Dendritic cell treated with granulocyte-macrophage colony-stimulating factor and Interleukin-4, amounts not matched to agents 40 ng/mL and 50 ng/mL, for 4 days (primary cell): Measurements from ENCODE around the gene ZNF362.

Experiments
- H3K27ac Mint-ChIP-seq: one replicate; pipeline ENCODE4 v1.8.0; 2022; ENCODE audit warnings: mild to moderate bottlenecking, mixed read lengths
- H3K27me3 Mint-ChIP-seq: one replicate; pipeline ENCODE4 v1.8.0; 2022; ENCODE audit warnings: mild to moderate bottlenecking, mixed read lengths
- H3K36me3 Mint-ChIP-seq: one replicate; pipeline ENCODE4 v1.8.0; 2022; ENCODE audit warnings: low read depth, mixed read lengths
- H3K4me1 Mint-ChIP-seq: one replicate; pipeline ENCODE4 v1.8.0; 2022; ENCODE audit warnings: low read depth, mixed read lengths
- H3K4me3 Mint-ChIP-seq: one replicate; pipeline ENCODE4 v1.8.0; 2022; ENCODE audit warnings: mild to moderate bottlenecking, moderate library complexity, mixed read lengths
- H3K9me3 Mint-ChIP-seq: one replicate; pipeline ENCODE4 v1.8.0; 2022; ENCODE audit warnings: mixed read lengths
- intact Hi-C: fragments of 100-400 bp; cut with micrococcal nuclease; formaldehyde crosslinking; loops from one replicate; pipeline ENCODE4 v1.15.0; 2022

Gene ZNF362

GRCh38 chr1:33256471-33257206, at the start of gene ZNF362:
Gene ZNF362, plus strand, starts transcription at chr1:33256492. Its CDS starts 14,083 bp downstream, at chr1:33270575.
- Mint-ChIP-seq H3K36me3 (peaks cover 23% of the 10 kb centered on the region), H3K27me3 (peaks cover 10% of the 10 kb centered on the region), H3K27ac (peak within 1 kb of the TSS; percentile 100), H3K4me1 (peaks cover 45% of the 10 kb centered on the region), H3K4me3 (peak within 1 kb of the TSS; percentile 98), H3K9me3 (peaks cover 5% of the 10 kb centered on the region)
- intact Hi-C loops, result no loop called here

GRCh38 chr1:33211972-33212371, 44.3 kb upstream of the ZNF362 start:
- intact Hi-C loops, result no loop called here
- H3K27me3 Mint-ChIP-seq, result peaks cover 32% of the 10 kb centered on the region

GRCh38 chr1:33219886-33220661, 36.2 kb upstream of the ZNF362 start:
- peaks cover 11% of the 10 kb centered on the region for H3K9me3 Mint-ChIP-seq
- peaks cover 17% of the 10 kb centered on the region for H3K4me1 Mint-ChIP-seq
- intact Hi-C loops, result loop anchor here (5.0 kb wide), 1 partner anchor 147 kb away; no protein-coding TSS in a partner anchor
- H3K27me3 Mint-ChIP-seq, result peaks cover 12% of the 10 kb centered on the region
- H3K4me3 Mint-ChIP-seq, result no peak overlapping the region
- H3K27ac Mint-ChIP-seq, result no peak overlapping the region
- H3K36me3 Mint-ChIP-seq, result no peaks in the 10 kb centered on the region

More at GRCh38 chr1:33211972-33212371, 44.3 kb upstream of the ZNF362 start:
- Mint-ChIP-seq H3K4me1 (no peaks in the 10 kb centered on the region), H3K36me3 (no peaks in the 10 kb centered on the region), H3K27ac (no peak overlapping the region), H3K4me3 (no peak overlapping the region), H3K9me3 (peaks cover 12% of the 10 kb centered on the region)

GRCh38 chr1:33220676-33221384, 35.5 kb upstream of the ZNF362 start:
- Mint-ChIP-seq H3K4me1 (peaks cover 17% of the 10 kb centered on the region), H3K4me3 (no peak overlapping the region), H3K27me3 (peaks cover 12% of the 10 kb centered on the region), H3K27ac (no peak overlapping the region), H3K9me3 (peaks cover 11% of the 10 kb centered on the region), H3K36me3 (no peaks in the 10 kb centered on the region)
- intact Hi-C loops, result no loop called here

- H3K4me3 Mint-ChIP-seq, result no peak overlapping the region
- H3K36me3 Mint-ChIP-seq, result no peaks in the 10 kb centered on the region
- peaks cover 12% of the 10 kb centered on the region for H3K27me3 Mint-ChIP-seq
- H3K9me3 Mint-ChIP-seq, result peaks cover 11% of the 10 kb centered on the region
- H3K27ac Mint-ChIP-seq, result no peak overlapping the region
- intact Hi-C loops, result no loop called here
- peaks cover 17% of the 10 kb centered on the region for H3K4me1 Mint-ChIP-seq
Measured at GRCh38 chr1:33221385-33221758, 34.9 kb upstream of the ZNF362 start.

- peaks cover 12% of the 10 kb centered on the region for H3K27me3 Mint-ChIP-seq
- no peak overlapping the region for H3K27ac Mint-ChIP-seq
- H3K36me3 Mint-ChIP-seq, result no peaks in the 10 kb centered on the region
- no peak overlapping the region for H3K4me3 Mint-ChIP-seq
- H3K4me1 Mint-ChIP-seq, result peaks cover 17% of the 10 kb centered on the region
- intact Hi-C loops, result no loop called here
- peaks cover 11% of the 10 kb centered on the region for H3K9me3 Mint-ChIP-seq
Measured at GRCh38 chr1:33222381-33222780, 33.9 kb upstream of the ZNF362 start.

GRCh38 chr1:33224166-33224707, 32.1 kb upstream of the ZNF362 start:
- Mint-ChIP-seq H3K4me3 (no peak overlapping the region), H3K36me3 (no peaks in the 10 kb centered on the region), H3K4me1 (peaks cover 9% of the 10 kb centered on the region), H3K27ac (no peak overlapping the region), H3K9me3 (peaks cover 11% of the 10 kb centered on the region), H3K27me3 (peaks cover 20% of the 10 kb centered on the region)
- intact Hi-C loops, result no loop called here

GRCh38 chr1:33225586-33225985, 30.7 kb upstream of the ZNF362 start:
- Mint-ChIP-seq H3K27me3 (peaks cover 23% of the 10 kb centered on the region), H3K9me3 (peaks cover 11% of the 10 kb centered on the region), H3K4me3 (no peak overlapping the region), H3K4me1 (no peaks in the 10 kb centered on the region), H3K27ac (no peak overlapping the region), H3K36me3 (no peaks in the 10 kb centered on the region)
- intact Hi-C loops, result no loop called here

- H3K36me3 Mint-ChIP-seq, result no peaks in the 10 kb centered on the region
- peaks cover 14% of the 10 kb centered on the region for H3K27me3 Mint-ChIP-seq
- H3K9me3 Mint-ChIP-seq, result peaks cover 11% of the 10 kb centered on the region
- H3K4me3 Mint-ChIP-seq, result no peak overlapping the region
- H3K4me1 Mint-ChIP-seq, result no peaks in the 10 kb centered on the region
- intact Hi-C loops, result no loop called here
- no peak overlapping the region for H3K27ac Mint-ChIP-seq
Measured at GRCh38 chr1:33228935-33229487, 27.3 kb upstream of the ZNF362 start.

GRCh38 chr1:33231166-33231565, 25.1 kb upstream of the ZNF362 start:
- Mint-ChIP-seq H3K4me3 (no peak overlapping the region), H3K4me1 (no peaks in the 10 kb centered on the region), H3K27me3 (peaks cover 11% of the 10 kb centered on the region), H3K9me3 (no peaks in the 10 kb centered on the region), H3K36me3 (no peaks in the 10 kb centered on the region), H3K27ac (no peak overlapping the region)
- intact Hi-C loops, result no loop called here

GRCh38 chr1:33232716-33233115, 23.6 kb upstream of the ZNF362 start:
- Mint-ChIP-seq H3K4me1 (no peaks in the 10 kb centered on the region), H3K4me3 (no peak overlapping the region), H3K27me3 (peaks cover 11% of the 10 kb centered on the region), H3K9me3 (no peaks in the 10 kb centered on the region), H3K36me3 (no peaks in the 10 kb centered on the region), H3K27ac (no peak overlapping the region)
- intact Hi-C loops, result no loop called here

- Mint-ChIP-seq H3K27ac (no peak overlapping the region), H3K4me3 (no peak overlapping the region), H3K27me3 (peaks cover 3% of the 10 kb centered on the region), H3K36me3 (no peaks in the 10 kb centered on the region), H3K9me3 (no peaks in the 10 kb centered on the region), H3K4me1 (peaks cover under 1% of the 10 kb centered on the region)
- intact Hi-C loops, result no loop called here
Measured at GRCh38 chr1:33234131-33234530, 22.2 kb upstream of the ZNF362 start.

- H3K27me3 Mint-ChIP-seq, result peaks cover 4% of the 10 kb centered on the region
- no peaks in the 10 kb centered on the region for H3K9me3 Mint-ChIP-seq
- H3K27ac Mint-ChIP-seq, result no peak overlapping the region
- H3K4me1 Mint-ChIP-seq, result peaks cover 5% of the 10 kb centered on the region
- H3K36me3 Mint-ChIP-seq, result no peaks in the 10 kb centered on the region
- intact Hi-C loops, result no loop called here
- H3K4me3 Mint-ChIP-seq, result no peak overlapping the region
Measured at GRCh38 chr1:33234588-33234990, 21.7 kb upstream of the ZNF362 start.
